ENCODE results near the gene GSTA5. TPM values are rescaled to one million over a fixed set of nuclear protein-coding genes. Genes with fewer than 3 reads are reported as not detected.

GSTA5 gene
- total RNA-seq (2021; fragmentation: NEBNext Ultra II Directional; extraction: Animal tissue kit (Norgen Biotek cat#: 25700)) = not detected
- long read RNA-seq = 0 reads

DNA sequence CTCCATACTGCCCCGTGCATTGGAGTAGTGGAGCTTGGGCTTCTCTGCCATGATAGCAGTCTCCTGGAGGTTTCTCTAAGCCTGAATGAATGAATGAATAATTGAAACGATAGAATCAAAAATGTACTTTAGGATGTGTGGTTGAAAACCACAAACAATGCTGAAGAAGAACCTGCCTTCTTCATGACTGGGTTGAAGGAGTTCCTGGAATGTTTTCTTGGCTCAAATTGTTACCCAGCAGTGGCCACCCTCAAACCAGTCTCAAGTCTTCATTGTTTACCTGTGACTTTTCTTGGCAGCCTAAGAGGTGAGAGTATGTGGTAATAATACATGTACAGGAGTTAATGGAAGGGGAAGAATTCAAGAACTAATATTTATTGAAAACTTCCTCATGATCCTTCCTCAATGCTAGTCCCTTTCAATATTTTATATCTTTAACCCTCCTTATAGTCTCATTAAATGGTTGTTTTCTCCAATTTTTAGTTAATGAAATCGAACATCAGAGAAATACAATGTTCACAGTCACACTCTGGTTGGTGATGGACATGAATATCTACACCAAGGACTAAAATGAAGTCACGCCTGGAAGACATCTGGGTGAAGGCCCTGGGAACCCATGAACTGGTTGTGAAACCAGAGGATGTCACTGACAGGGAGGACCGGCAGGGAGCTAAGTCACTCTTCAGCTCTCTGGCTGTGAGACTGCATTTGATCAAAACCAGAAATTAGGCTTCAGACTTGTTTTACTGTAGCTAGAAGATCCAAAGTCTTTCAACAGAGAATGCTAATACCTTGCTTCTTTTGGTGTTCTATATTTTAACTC lies at the start of gene GSTA5:
GSTA5 (minus strand) TSS at position 51 of the 823 bp plus-strand sequence.
- no peaks in the 10 kb centered on the region for H3K36me3 Mint-ChIP-seq (ENCODE audit: low read depth)
- H3K4me3 Mint-ChIP-seq = no peak within 1 kb of the TSS
- no peaks in the 10 kb centered on the region for H3K9me3 Mint-ChIP-seq
- TF ChIP-seq, protein P1, sequence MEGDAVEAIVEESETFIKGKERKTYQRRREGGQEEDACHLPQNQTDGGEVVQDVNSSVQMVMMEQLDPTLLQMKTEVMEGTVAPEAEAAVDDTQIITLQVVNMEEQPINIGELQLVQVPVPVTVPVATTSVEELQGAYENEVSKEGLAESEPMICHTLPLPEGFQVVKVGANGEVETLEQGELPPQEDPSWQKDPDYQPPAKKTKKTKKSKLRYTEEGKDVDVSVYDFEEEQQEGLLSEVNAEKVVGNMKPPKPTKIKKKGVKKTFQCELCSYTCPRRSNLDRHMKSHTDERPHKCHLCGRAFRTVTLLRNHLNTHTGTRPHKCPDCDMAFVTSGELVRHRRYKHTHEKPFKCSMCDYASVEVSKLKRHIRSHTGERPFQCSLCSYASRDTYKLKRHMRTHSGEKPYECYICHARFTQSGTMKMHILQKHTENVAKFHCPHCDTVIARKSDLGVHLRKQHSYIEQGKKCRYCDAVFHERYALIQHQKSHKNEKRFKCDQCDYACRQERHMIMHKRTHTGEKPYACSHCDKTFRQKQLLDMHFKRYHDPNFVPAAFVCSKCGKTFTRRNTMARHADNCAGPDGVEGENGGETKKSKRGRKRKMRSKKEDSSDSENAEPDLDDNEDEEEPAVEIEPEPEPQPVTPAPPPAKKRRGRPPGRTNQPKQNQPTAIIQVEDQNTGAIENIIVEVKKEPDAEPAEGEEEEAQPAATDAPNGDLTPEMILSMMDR (IDR thresholded peaks at IDR 0.05) = no peak
- no peak within 1 kb of the TSS for H3K27ac Mint-ChIP-seq
- H3K27me3 Mint-ChIP-seq (ENCODE audit: insufficient read depth) = peaks cover 9% of the 10 kb centered on the region
- peaks cover 17% of the 10 kb centered on the region for H3K4me1 Mint-ChIP-seq (ENCODE audit: low read depth)
- no peak for DNase-seq

- Mint-ChIP-seq H3K27ac (no peak overlapping the region), H3K36me3 (ENCODE audit: low read depth) (no peaks in the 10 kb centered on the region), H3K4me1 (ENCODE audit: low read depth) (peaks cover 23% of the 10 kb centered on the region), H3K9me3 (no peaks in the 10 kb centered on the region), H3K4me3 (no peak overlapping the region), H3K27me3 (ENCODE audit: insufficient read depth) (peaks cover under 1% of the 10 kb centered on the region; the same call in 1 of the 2 replicates)
- DNase-seq = no peak
- TF ChIP-seq, protein P1 (IDR thresholded peaks at IDR 0.05) = no peak
These were observed 49.4 kb upstream of the GSTA5 start for GRCh38 chr6:52890018-52890417.

DNA sequence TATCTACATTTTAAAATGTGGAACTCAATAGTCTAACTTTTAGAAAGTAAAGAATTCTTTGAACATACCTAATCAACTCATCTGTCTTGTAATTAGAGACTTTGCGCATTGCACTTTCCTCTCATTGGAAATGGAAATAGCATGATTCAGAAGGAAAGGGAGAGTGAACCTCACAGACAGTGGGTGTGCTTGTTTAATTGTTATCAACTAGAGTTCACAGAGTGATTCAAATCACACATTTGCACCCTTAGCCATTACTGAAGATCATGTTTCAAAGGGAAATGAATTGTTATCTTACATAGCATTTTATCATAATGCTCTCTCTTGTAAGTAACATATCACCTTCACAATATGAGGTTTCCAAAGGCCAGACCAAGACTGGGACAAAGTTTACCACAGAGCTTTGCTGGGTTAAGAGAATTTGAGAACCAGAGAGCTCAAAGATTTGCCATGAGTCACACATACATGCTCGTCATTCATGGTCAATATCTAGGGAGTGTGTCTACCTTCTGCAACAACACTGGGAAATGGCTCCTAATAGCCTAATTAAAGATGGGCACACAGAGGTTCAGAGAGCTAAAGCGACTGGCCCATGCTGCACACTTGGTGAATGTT lies 47.4 kb upstream of the GSTA5 start:
- Mint-ChIP-seq H3K9me3 (no peaks in the 10 kb centered on the region), H3K27ac (no peak overlapping the region), H3K27me3 (ENCODE audit: insufficient read depth) (peaks cover 2% of the 10 kb centered on the region; the same call in 1 of the 2 replicates), H3K4me3 (no peak overlapping the region), H3K4me1 (ENCODE audit: low read depth) (peaks cover 18% of the 10 kb centered on the region), H3K36me3 (ENCODE audit: low read depth) (no peaks in the 10 kb centered on the region)
- no peak for DNase-seq
- TF ChIP-seq, protein P1 (IDR thresholded peaks at IDR 0.05) = no peak

DNA sequence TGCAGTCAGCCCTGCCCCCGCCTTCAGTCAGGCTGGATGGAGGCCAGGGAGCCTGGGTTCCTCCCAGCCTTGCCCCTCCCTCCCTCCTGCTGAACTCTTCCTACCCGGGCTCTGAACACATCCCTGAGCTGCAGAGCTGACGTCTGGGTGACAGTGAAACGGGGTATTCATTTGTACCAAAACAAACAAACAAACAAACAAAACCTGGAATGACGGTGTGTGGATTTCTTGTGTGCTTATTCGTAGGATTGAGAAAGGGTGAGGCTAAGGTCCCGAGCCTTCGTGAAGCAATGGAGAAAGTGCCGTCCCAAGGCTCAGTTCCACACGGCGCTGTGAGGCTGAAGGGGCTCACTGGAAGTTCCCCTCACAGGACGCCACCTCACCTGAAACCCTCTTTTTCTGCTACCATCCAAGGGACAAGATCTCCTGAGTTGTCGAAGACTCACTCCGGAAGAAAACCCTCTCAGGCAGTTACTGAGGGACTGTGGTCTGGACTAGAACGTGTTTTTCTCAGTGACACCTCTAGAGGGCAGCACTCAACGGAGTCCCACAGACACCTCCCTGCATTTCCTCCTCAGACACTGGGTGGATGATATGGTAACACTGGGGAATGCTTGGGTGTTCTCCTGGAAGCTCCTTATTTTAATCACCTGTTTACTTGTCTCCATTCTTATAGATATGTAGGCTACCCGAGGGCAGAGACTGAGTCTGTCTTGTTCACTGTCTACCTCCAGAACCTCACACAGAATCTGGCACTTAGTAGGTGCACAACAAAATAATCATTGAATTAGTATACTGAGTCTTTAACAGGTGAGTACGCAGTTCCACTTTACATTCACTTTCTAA lies 41.6 kb upstream of the GSTA5 start:
- H3K36me3 Mint-ChIP-seq (ENCODE audit: low read depth) = 0 out of 2 replicates have a peak, but pooled peaks cover 7% of the 10 kb centered on the region
- TF ChIP-seq, protein P1 (IDR thresholded peaks at IDR 0.05) = peak; percentile 93
- DNase-seq = peak; percentile 74
- H3K27me3 Mint-ChIP-seq (ENCODE audit: insufficient read depth) = peaks cover 6% of the 10 kb centered on the region
- peak overlapping the region; percentile 77 for H3K27ac Mint-ChIP-seq
- peaks cover 47% of the 10 kb centered on the region for H3K4me1 Mint-ChIP-seq (ENCODE audit: low read depth)
- H3K9me3 Mint-ChIP-seq = no peaks in the 10 kb centered on the region
- H3K4me3 Mint-ChIP-seq = peak overlapping the region; percentile 88

DNA sequence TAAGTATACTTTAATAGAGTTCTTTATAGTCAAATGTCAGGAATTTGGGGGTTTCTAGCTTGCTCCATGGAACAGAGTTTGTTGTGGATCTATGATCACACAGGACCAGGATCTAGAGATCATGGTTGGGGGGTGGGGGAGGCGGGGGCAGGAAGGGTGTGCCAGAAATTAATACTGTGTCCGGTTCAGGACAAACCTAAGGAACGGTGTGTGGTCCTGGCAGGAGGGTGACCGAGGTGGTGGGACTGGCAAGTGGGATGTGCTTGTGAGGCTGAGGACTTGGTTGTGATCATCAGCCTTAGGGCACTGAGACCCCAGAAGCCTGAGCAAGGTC lies 41.0 kb upstream of the GSTA5 start:
- Mint-ChIP-seq H3K27me3 (ENCODE audit: insufficient read depth) (peaks cover 6% of the 10 kb centered on the region), H3K4me1 (ENCODE audit: low read depth) (peaks cover 52% of the 10 kb centered on the region), H3K36me3 (ENCODE audit: low read depth) (0 out of 2 replicates have a peak, but pooled peaks cover 7% of the 10 kb centered on the region), H3K4me3 (peak overlapping the region; percentile 88), H3K9me3 (no peaks in the 10 kb centered on the region), H3K27ac (no peak overlapping the region; the same call in 1 of the 2 replicates)
- TF ChIP-seq, protein P1 (IDR thresholded peaks at IDR 0.05) = no peak
- no peak for DNase-seq
